ENCODE results near the gene LRBA.
"Not testable (repeated sequence)": the region's sequence is repeated elsewhere in the genome, so short reads cannot be mapped to it uniquely, and the experiment has no call there.

Gene LRBA

DNA sequence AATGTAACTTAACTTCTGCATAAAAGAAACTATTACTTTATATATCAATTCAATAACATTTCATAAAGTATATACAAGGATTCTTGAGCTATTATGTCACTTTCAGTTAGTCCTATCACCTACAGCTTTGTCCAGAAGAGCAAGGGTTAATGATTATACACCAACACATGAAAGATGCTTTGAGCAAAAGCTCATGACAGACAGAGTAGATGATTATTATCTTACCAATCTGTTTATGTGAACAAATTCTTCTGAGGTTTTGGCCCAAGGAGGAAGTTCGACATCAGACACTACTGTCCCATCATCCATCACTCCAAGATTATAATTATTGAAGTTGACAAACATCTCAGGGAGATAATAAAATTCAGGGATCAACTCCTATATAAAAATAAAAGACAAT is 599.9 kb downstream of the LRBA start:
- Histone ChIP-seq H3K27ac (ENCODE audit: low read length) (no peak overlapping the region), H3K9me3 (ENCODE audit: control insufficient read depth, low read depth, low read length) (no peaks in the 10 kb centered on the region), H3K27me3 (ENCODE audit: control insufficient read depth, insufficient read depth, low read length) (no peaks in the 10 kb centered on the region), H3K9ac (ENCODE audit: low read length) (no peak overlapping the region), H3K4me1 (ENCODE audit: control insufficient read depth, low read depth, low read length) (no peaks in the 10 kb centered on the region), H3K4me3 (ENCODE audit: low read length) (no peak overlapping the region), H3K36me3 (ENCODE audit: control insufficient read depth, low read depth, low read length) (no peaks in the 10 kb centered on the region)

DNA sequence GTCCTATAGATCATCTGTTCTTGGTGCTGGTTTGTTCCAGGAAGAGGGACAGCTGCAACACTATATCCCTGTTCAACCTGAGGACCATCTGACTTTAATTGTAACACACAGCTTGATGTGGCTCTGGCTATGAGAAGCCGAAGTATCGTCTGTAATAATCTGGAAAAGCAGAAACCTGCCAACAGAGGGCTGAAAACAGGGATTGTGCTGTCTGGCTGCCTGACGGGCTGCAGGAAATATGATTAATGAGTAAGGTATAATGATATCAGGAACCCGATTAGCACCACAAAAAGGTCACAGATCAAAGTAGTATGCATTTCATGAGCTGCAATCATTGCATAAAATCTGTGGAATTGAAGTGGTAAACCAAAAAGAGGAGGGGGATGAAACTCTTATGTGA is 603.6 kb downstream of the LRBA start:
- Histone ChIP-seq H3K27me3 (ENCODE audit: control insufficient read depth, insufficient read depth, low read length) (no peaks in the 10 kb centered on the region), H3K27ac (ENCODE audit: low read length) (no peak overlapping the region), H3K9me3 (ENCODE audit: control insufficient read depth, low read depth, low read length) (no peaks in the 10 kb centered on the region), H3K4me3 (ENCODE audit: low read length) (no peak overlapping the region), H3K9ac (ENCODE audit: low read length) (no peak overlapping the region), H3K4me1 (ENCODE audit: control insufficient read depth, low read depth, low read length) (no peaks in the 10 kb centered on the region), H3K36me3 (ENCODE audit: control insufficient read depth, low read depth, low read length) (no peaks in the 10 kb centered on the region)

- no peaks in the 10 kb centered on the region for H3K4me1 ChIP-seq (ENCODE audit: control insufficient read depth, low read depth, low read length)
- no peaks in the 10 kb centered on the region for H3K36me3 ChIP-seq (ENCODE audit: control insufficient read depth, low read depth, low read length)
- H3K9ac ChIP-seq (ENCODE audit: low read length) = no peak overlapping the region
- no peak overlapping the region for H3K27ac ChIP-seq (ENCODE audit: low read length)
- H3K27me3 ChIP-seq (ENCODE audit: control insufficient read depth, insufficient read depth, low read length) = no peaks in the 10 kb centered on the region
- H3K4me3 ChIP-seq (ENCODE audit: low read length) = no peak overlapping the region
- no peaks in the 10 kb centered on the region for H3K9me3 ChIP-seq (ENCODE audit: control insufficient read depth, low read depth, low read length)
Observed at GRCh38 chr4:150402871-150403272, 612.2 kb downstream of the LRBA start.

DNA sequence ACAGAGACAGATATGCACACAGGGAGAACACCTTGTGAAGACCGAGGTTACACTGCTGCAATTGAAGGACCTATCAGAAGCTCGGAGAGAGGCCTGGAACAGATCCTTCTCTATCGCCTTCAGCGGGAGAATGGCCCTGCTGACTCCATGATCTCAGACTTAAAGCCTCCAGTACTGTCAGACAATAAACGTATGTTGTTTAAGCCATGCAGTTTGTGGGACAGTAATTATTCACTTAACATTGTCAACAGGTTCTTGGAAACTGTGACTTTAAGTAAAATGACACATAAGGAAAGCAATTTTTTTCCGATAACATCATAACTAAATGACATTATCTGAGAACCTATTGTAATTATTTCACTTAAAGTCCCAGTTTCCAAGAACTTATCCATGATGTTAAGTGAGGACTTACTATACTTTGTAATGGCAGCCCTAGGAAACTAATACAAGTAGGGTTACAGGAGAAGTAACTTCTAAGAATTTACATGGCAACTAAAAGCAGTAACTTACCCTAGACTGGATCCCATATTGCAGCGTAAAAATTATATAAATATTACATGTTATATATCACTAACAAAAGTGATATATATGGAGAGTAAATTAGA is 613.9 kb downstream of the LRBA start:
- no peak overlapping the region for H3K27ac ChIP-seq (ENCODE audit: low read length)

DNA sequence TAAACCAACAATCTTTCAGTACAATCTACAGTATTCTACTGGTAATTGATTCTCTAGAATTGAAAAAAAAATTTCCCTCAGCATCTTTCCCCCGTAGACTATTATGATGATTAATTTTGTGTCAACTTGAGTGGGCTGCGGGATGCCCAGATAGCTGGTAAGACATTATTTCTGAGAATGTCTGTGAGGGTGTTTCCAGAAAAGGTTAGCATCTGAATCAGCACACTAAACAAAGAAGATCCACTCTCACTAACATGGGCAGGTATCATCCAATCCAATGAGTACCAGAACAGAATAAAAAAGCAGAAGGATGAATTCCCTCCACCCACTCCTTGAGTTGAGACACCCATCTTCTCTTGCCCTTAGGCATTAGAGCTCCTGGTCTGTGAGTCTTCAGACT is 619.2 kb downstream of the LRBA start:
- H3K27me3 ChIP-seq (ENCODE audit: control insufficient read depth, insufficient read depth, low read length) = no peaks in the 10 kb centered on the region

More for the DNA sequence above, 613.9 kb downstream of the LRBA start:
- Histone ChIP-seq H3K27me3 (ENCODE audit: control insufficient read depth, insufficient read depth, low read length) (no peaks in the 10 kb centered on the region), H3K9me3 (ENCODE audit: control insufficient read depth, low read depth, low read length) (no peaks in the 10 kb centered on the region), H3K36me3 (ENCODE audit: control insufficient read depth, low read depth, low read length) (no peaks in the 10 kb centered on the region), H3K9ac (ENCODE audit: low read length) (no peak overlapping the region), H3K4me1 (ENCODE audit: control insufficient read depth, low read depth, low read length) (no peaks in the 10 kb centered on the region), H3K4me3 (ENCODE audit: low read length) (no peak overlapping the region)

DNA sequence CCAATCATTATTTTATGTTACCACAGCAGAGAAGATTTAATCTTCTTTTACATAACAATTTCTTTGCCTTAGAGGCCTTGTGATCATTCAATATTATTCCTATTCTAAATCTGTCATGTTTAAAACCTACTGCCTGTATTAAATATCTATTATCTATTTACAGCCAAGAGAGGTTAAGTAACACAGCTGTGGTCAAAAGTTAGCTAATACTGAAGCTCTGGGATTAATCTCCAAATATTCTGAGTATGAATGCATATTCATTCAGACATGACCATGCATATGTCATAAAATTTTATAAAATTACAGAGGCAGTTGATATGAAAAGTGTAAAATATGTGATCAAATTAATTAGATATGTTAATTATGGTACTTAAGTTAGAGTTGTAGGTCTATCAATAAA is 621.0 kb downstream of the LRBA start:
- Histone ChIP-seq H3K9me3 (ENCODE audit: control insufficient read depth, low read depth, low read length) (no peaks in the 10 kb centered on the region), H3K27me3 (ENCODE audit: control insufficient read depth, insufficient read depth, low read length) (no peaks in the 10 kb centered on the region), H3K9ac (ENCODE audit: low read length) (no peak overlapping the region), H3K4me3 (ENCODE audit: low read length) (no peak overlapping the region), H3K27ac (ENCODE audit: low read length) (no peak overlapping the region), H3K36me3 (ENCODE audit: control insufficient read depth, low read depth, low read length) (no peaks in the 10 kb centered on the region), H3K4me1 (ENCODE audit: control insufficient read depth, low read depth, low read length) (no peaks in the 10 kb centered on the region)

More for the DNA sequence above, 619.2 kb downstream of the LRBA start:
- no peak overlapping the region for H3K9ac ChIP-seq (ENCODE audit: low read length)
- no peaks in the 10 kb centered on the region for H3K36me3 ChIP-seq (ENCODE audit: control insufficient read depth, low read depth, low read length)
- no peak overlapping the region for H3K27ac ChIP-seq (ENCODE audit: low read length)
- H3K9me3 ChIP-seq (ENCODE audit: control insufficient read depth, low read depth, low read length) = no peaks in the 10 kb centered on the region
- H3K4me1 ChIP-seq (ENCODE audit: control insufficient read depth, low read depth, low read length) = no peaks in the 10 kb centered on the region
- H3K4me3 ChIP-seq (ENCODE audit: low read length) = no peak overlapping the region

GRCh38 chr4:150391052-150391451 is 624.0 kb downstream of the LRBA start:
- H3K27me3 ChIP-seq (ENCODE audit: control insufficient read depth, insufficient read depth, low read length) = no peaks in the 10 kb centered on the region
- H3K9me3 ChIP-seq (ENCODE audit: control insufficient read depth, low read depth, low read length) = no peaks in the 10 kb centered on the region
- no peak overlapping the region for H3K27ac ChIP-seq (ENCODE audit: low read length)
- H3K4me1 ChIP-seq (ENCODE audit: control insufficient read depth, low read depth, low read length) = no peaks in the 10 kb centered on the region
- no peak overlapping the region for H3K4me3 ChIP-seq (ENCODE audit: low read length)
- no peaks in the 10 kb centered on the region for H3K36me3 ChIP-seq (ENCODE audit: control insufficient read depth, low read depth, low read length)
- no peak overlapping the region for H3K9ac ChIP-seq (ENCODE audit: low read length)

DNA sequence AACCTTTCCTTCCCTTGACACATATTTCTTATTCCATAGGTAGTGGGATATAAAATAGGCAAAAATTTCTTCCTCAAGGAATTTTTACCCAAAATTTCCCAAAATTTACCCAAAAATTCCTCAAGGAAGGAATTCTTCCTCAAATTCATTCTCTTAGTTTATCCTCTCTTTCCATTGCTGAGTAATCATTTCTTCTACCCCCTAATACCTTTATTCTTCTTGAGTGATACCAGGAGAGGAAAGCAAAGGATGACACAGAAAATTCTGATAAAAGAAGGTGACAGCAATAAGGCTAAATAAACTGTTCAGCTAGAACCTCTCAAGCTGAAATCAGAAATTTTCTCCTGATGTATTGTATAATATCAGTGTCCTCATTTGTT is 624.6 kb downstream of the LRBA start:
- no peaks in the 10 kb centered on the region for H3K9me3 ChIP-seq (ENCODE audit: control insufficient read depth, low read depth, low read length)
- H3K4me1 ChIP-seq (ENCODE audit: control insufficient read depth, low read depth, low read length) = no peaks in the 10 kb centered on the region
- H3K27ac ChIP-seq (ENCODE audit: low read length) = no peak overlapping the region
- H3K9ac ChIP-seq (ENCODE audit: low read length) = no peak overlapping the region
- no peaks in the 10 kb centered on the region for H3K36me3 ChIP-seq (ENCODE audit: control insufficient read depth, low read depth, low read length)
- no peak overlapping the region for H3K4me3 ChIP-seq (ENCODE audit: low read length)
- H3K27me3 ChIP-seq (ENCODE audit: control insufficient read depth, insufficient read depth, low read length) = no peaks in the 10 kb centered on the region

GRCh38 chr4:150389896-150390530 is 625.1 kb downstream of the LRBA start:
- no peaks in the 10 kb centered on the region for H3K27me3 ChIP-seq (ENCODE audit: control insufficient read depth, insufficient read depth, low read length)
- no peak overlapping the region for H3K9ac ChIP-seq (ENCODE audit: low read length)
- no peaks in the 10 kb centered on the region for H3K9me3 ChIP-seq (ENCODE audit: control insufficient read depth, low read depth, low read length)
- no peak overlapping the region for H3K4me3 ChIP-seq (ENCODE audit: low read length)
- H3K27ac ChIP-seq (ENCODE audit: low read length) = no peak overlapping the region
- no peaks in the 10 kb centered on the region for H3K36me3 ChIP-seq (ENCODE audit: control insufficient read depth, low read depth, low read length)
- no peaks in the 10 kb centered on the region for H3K4me1 ChIP-seq (ENCODE audit: control insufficient read depth, low read depth, low read length)

DNA sequence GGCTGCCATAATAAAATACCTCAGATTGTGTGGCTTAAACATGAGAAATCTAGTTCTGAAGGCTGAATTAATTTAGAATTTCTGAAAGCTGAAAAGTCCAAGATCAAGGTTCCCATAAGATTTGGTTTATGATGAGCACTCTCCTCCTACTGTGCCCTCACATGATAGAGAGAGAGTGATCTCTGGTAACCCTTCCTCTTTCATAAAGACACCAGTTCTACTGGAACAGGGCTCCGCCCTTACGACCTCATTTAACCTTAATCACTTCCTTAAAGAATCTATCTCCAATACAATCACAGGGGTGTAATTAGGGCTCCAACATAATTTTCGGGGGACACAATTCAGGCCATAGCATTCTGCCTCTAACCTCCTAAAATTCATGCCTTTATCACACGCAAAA is 627.1 kb downstream of the LRBA start:
- Histone ChIP-seq H3K27me3 (ENCODE audit: control insufficient read depth, insufficient read depth, low read length) (no peaks in the 10 kb centered on the region), H3K4me1 (ENCODE audit: control insufficient read depth, low read depth, low read length) (no peaks in the 10 kb centered on the region), H3K27ac (ENCODE audit: low read length) (no peak overlapping the region)

GRCh38 chr4:150386415-150386814 is 628.7 kb downstream of the LRBA start:
- H3K27ac ChIP-seq (ENCODE audit: low read length); H3K4me3 ChIP-seq (ENCODE audit: low read length); H3K9ac ChIP-seq (ENCODE audit: low read length); H3K4me1 ChIP-seq (ENCODE audit: control insufficient read depth, low read depth, low read length); H3K27me3 ChIP-seq (ENCODE audit: control insufficient read depth, insufficient read depth, low read length); H3K36me3 ChIP-seq (ENCODE audit: control insufficient read depth, low read depth, low read length); H3K9me3 ChIP-seq (ENCODE audit: control insufficient read depth, low read depth, low read length): not testable (repeated sequence)

More for the DNA sequence above, 627.1 kb downstream of the LRBA start:
- Histone ChIP-seq H3K9me3 (ENCODE audit: control insufficient read depth, low read depth, low read length) (no peaks in the 10 kb centered on the region), H3K9ac (ENCODE audit: low read length) (no peak overlapping the region), H3K4me3 (ENCODE audit: low read length) (no peak overlapping the region), H3K36me3 (ENCODE audit: control insufficient read depth, low read depth, low read length) (no peaks in the 10 kb centered on the region)

DNA sequence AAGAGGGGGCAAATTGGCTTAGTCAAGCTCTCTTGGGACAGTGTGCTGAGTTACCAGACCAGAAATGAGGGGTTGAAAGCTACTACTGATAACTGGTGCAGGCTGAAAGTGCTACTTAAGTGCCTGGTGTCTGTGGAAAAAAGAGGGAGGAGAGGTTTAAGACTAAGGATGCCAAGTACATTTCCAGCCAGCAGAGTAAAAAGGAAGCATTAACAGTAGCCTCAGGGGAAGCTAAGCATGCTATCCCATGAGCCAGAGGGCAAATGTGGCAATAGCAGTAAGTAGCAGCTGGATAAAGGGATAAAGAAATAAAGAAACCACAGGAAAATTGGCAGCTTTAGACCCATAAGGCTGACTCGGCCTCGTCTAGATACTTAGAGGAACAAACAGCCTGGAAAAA is 629.5 kb downstream of the LRBA start:
- Histone ChIP-seq H3K27ac (ENCODE audit: low read length) (no peak overlapping the region), H3K9ac (ENCODE audit: low read length) (no peak overlapping the region), H3K4me1 (ENCODE audit: control insufficient read depth, low read depth, low read length) (no peaks in the 10 kb centered on the region), H3K27me3 (ENCODE audit: control insufficient read depth, insufficient read depth, low read length) (no peaks in the 10 kb centered on the region), H3K9me3 (ENCODE audit: control insufficient read depth, low read depth, low read length) (no peaks in the 10 kb centered on the region), H3K4me3 (ENCODE audit: low read length) (no peak overlapping the region), H3K36me3 (ENCODE audit: control insufficient read depth, low read depth, low read length) (no peaks in the 10 kb centered on the region)
